ENCODE results near the gene MGAT1. TPM values are rescaled to one million over a fixed set of nuclear protein-coding genes. Genes with fewer than 3 reads are reported as not detected.

Gene MGAT1
- 100 to 1,000 TPM; 136 to 152 TPM for total RNA-seq

DNA sequence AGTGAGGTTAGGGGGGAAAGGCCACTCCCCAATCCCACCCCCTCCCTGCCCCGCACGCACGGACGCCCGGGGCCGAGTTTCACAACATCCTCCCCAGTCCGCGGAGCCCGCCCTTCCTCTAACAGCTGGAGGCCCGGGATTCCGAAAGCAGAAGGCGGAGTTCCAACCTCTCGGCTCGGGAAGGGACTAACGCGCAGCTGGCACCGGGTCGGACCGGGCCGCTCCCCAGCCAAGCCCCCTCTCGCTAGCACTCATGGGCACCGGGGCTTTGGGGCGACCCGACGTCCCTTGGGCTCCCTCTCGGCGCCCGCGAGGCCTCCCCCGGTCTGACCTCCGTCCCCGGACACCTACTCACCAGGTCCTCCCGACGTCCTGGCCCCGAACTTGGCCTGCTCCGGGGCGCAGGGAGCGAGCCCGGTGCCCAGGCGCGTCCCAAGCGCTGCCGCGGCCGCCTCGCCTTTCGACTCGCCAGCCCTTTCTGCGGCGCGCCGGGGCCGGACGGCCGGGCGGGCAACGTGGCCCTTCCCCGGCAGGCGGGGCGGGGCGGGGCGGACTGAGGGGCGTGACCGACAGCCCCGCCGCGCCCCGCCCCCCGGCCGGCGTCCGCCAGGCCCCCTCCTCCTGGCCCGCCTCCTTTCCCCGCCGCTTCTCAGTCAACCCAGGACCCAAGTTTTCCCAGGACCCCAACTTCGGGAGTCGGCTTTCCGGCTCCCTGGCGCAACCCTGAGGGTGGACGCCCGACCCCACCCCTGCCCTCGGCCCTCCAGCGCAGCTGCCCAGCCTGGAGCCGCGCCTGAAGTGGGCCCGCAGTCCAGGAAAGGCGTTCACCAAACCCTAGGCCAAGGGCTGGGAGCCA lies at the start of gene MGAT1:
Gene MGAT1, minus strand, starts transcription at position 482 of the 856 bp plus-strand sequence. CDS start 9,835 bp downstream, outside the sequence.
- no peaks in the 10 kb centered on the region for H3K9me3 Mint-ChIP-seq
- peak within 1 kb of the TSS; percentile 84 for H3K4me3 Mint-ChIP-seq
- H3K36me3 Mint-ChIP-seq (ENCODE audit: low read depth): peaks cover 79% of the 10 kb centered on the region
- peak within 1 kb of the TSS; percentile 100 for H3K27ac Mint-ChIP-seq
- ChIA-PET POLR2A (interaction anchor here (0.6 kb wide), 1 partner anchor 60 kb away, joined by 3 read pairs; no protein-coding TSS in a partner anchor), CTCF (interaction anchor here (0.7 to 3.2 kb wide), 6 partner anchors 16 to 382 kb away, joined by 3 to 14 read pairs (median 4); no protein-coding TSS in a partner anchor)
- H3K27me3 Mint-ChIP-seq: no peaks in the 10 kb centered on the region
- DNase-seq: peak; percentile 79
- peaks cover 81% of the 10 kb centered on the region for H3K4me1 Mint-ChIP-seq

DNA sequence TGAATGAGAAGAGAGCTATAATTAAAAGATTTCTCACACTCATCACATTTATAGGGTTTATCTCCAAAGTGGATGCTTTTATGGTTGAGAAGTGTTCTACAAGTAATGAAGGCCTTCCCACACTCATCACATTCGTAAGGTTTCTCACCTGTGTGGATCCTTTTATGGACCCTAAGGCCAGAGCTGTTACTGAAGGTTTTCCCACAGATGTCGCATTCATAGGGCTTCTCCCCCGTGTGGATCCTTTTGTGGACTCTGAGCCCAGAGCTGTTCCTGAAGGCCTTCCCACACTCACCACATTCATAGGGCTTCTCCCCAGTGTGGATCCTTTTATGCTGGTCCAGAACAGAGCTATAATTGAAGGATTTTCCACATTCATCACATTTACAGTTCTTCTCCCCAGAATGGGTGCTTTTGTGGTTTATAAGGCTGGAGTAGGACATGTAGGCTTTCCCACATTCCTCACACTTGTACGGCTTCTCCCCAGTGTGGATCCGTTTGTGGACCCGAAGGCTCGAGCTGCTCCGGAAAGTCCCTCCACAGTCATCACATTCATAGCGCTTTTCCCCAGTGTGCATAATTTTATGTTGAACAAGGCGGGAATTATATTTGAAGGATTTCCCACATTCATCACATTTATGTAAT lies 48.0 kb upstream of the MGAT1 start:
- POLR2A ChIA-PET: no interaction called here
- H3K4me3 Mint-ChIP-seq: no peak overlapping the region
- DNase-seq: no peak
- H3K9me3 Mint-ChIP-seq: peaks cover 75% of the 10 kb centered on the region
- CTCF ChIA-PET: interaction anchor here (0.6 to 1.2 kb wide), 4 partner anchors 10 to 56 kb away, joined by 3 to 4 read pairs (median 3); partner anchors contain the start of gene ZFP62
- no peaks in the 10 kb centered on the region for H3K27me3 Mint-ChIP-seq
- H3K4me1 Mint-ChIP-seq: no peaks in the 10 kb centered on the region
- no peak overlapping the region for H3K27ac Mint-ChIP-seq
- peaks cover 95% of the 10 kb centered on the region for H3K36me3 Mint-ChIP-seq (ENCODE audit: low read depth)

DNA sequence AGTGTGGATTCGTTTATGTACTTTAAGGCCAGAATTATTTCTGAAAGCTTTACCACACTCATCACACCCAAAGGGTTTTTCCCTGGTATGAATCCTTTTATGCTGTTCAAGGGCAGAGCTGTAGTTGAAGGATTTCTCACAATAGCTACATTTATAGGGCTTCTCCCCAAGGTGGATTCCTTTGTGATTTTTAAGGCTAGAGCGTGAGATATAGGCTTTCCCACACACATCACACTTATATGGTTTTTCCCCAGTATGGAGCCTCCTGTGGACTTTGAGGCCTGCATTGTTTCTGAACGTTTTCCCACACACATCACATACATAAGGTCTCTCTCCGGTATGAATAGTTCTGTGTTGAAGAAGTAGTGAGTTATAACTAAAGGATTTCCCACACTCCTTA lies 47.2 kb upstream of the MGAT1 start:
- CTCF ChIA-PET: interaction anchor here (0.7 to 1.2 kb wide), 3 partner anchors 11 to 20 kb away, joined by 3 to 4 read pairs (median 3); partner anchors contain the start of gene ZFP62
- Mint-ChIP-seq H3K4me1 (no peaks in the 10 kb centered on the region), H3K36me3 (ENCODE audit: low read depth) (peaks cover 92% of the 10 kb centered on the region), H3K9me3 (peaks cover 78% of the 10 kb centered on the region), H3K27me3 (no peaks in the 10 kb centered on the region), H3K4me3 (no peak overlapping the region), H3K27ac (no peak overlapping the region)
- no peak for DNase-seq
- POLR2A ChIA-PET: no interaction called here

DNA sequence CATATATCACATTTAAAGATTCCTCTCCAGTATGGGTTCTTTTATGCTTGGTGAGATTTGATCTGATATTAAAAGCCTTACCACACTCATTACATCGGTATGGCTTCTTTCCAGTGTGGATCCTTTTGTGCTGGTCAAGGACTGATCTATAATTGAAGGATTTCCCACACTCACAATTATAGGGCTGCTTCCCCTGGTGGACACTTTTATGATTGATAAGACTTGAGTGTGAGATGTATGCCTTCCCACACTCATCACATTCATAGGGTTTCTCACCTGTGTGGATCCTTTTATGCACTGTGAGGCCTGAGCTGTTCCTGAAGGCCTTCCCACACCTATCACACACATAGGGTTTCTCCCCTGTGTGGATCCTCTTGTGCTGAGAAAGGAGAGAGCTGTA lies 46.3 kb upstream of the MGAT1 start:
- peaks cover 78% of the 10 kb centered on the region for H3K9me3 Mint-ChIP-seq
- H3K4me3 Mint-ChIP-seq: no peak overlapping the region
- CTCF ChIA-PET: no interaction called here
- H3K27ac Mint-ChIP-seq: no peak overlapping the region
- DNase-seq: no peak
- peaks cover 83% of the 10 kb centered on the region for H3K36me3 Mint-ChIP-seq (ENCODE audit: low read depth)
- no peaks in the 10 kb centered on the region for H3K4me1 Mint-ChIP-seq
- POLR2A ChIA-PET: no interaction called here
- H3K27me3 Mint-ChIP-seq: no peaks in the 10 kb centered on the region

DNA sequence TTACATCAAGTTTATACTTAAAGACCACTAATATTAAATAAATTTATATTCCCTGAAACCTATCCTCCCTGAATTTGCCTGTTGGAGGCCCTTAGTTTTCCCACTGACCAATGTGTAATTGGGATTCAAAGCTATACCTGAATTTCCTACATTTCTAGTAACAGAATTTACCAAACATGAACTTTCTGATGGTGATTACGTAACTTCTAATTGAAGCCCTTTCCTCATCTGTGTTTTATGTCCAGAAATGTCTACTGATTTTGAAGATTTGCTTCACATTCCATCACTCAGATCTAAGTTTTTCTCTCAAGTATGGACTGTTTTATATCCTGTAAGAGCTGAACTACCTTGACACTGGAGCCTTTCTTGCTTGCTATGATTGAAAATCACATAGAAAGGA lies 45.7 kb upstream of the MGAT1 start:
- Mint-ChIP-seq H3K9me3 (peaks cover 74% of the 10 kb centered on the region), H3K27me3 (no peaks in the 10 kb centered on the region), H3K36me3 (ENCODE audit: low read depth) (peaks cover 77% of the 10 kb centered on the region), H3K4me3 (no peak overlapping the region), H3K4me1 (no peaks in the 10 kb centered on the region), H3K27ac (no peak overlapping the region)
- POLR2A ChIA-PET: no interaction called here
- CTCF ChIA-PET: no interaction called here
- no peak for DNase-seq

DNA sequence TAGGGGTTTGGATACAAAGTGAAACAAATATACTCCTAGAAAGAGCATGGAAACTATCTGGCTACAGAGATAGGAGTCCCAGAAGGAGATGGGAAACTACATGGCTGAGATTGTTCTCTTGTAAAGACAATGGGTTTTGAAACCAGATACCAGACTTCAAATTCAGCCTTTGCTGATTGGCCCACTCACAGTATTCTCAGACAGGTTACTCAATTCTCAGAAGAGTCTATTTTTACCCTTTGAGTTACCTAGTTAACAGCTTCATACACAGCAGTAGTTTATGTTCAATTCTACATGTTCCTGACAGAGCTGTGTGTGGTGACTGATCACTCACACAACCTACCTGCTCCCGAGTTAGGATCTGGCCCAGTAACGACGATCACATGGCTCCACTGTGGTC lies 44.4 kb upstream of the MGAT1 start:
- CTCF ChIA-PET: no interaction called here
- Mint-ChIP-seq H3K27me3 (no peaks in the 10 kb centered on the region), H3K27ac (no peak overlapping the region), H3K36me3 (ENCODE audit: low read depth) (peaks cover 68% of the 10 kb centered on the region), H3K4me1 (no peaks in the 10 kb centered on the region), H3K4me3 (no peak overlapping the region), H3K9me3 (peaks cover 67% of the 10 kb centered on the region)
- DNase-seq: no peak
- POLR2A ChIA-PET: no interaction called here

DNA sequence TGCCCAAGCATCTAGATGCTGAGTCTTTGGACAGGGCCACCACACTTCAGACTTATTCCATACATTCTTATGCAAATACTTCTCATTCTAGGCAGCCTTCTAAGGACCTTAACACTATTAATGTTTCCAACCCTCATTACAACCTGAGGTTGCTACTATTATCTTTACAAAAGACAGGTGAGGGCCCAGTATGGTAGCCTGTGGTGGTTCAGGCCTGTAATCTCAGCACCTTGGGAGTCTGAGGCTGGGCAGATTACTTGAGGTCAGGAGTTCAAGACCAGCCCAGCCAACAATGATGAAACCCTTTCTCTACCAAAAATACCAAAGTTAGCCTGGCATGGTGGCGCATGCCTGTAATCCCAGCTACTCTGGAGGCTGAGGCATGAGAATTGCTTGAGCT lies 42.3 kb upstream of the MGAT1 start:
- Mint-ChIP-seq H3K4me1 (no peaks in the 10 kb centered on the region), H3K4me3 (no peak overlapping the region), H3K9me3 (peaks cover 51% of the 10 kb centered on the region), H3K36me3 (ENCODE audit: low read depth) (peaks cover 53% of the 10 kb centered on the region), H3K27me3 (no peaks in the 10 kb centered on the region), H3K27ac (no peak overlapping the region)
- POLR2A ChIA-PET: no interaction called here
- CTCF ChIA-PET: interaction anchor here (0.6 kb wide), 1 partner anchor 381 kb away, joined by 3 read pairs; no protein-coding TSS in a partner anchor
- no peak for DNase-seq

DNA sequence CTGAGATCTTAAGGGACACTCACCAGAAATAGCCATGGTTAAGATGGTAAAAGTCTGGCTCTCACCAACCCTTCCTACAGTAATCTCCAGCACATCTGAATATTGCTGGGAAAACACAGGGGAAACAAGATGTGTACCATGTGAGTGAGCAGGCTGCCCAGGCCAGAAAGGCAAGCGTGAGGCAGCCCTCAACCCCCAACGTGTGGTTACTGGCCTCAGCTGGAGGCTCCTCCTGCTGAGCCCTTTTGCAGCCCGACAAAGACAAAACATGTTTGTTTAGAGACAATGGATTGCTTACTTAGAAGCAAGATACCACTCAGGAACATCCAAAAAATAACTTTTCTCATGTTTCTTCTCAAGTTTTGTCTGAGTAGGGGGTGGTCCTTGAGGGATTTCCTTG lies 41.8 kb upstream of the MGAT1 start:
- H3K4me3 Mint-ChIP-seq: no peak overlapping the region
- H3K9me3 Mint-ChIP-seq: peaks cover 47% of the 10 kb centered on the region
- no peaks in the 10 kb centered on the region for H3K27me3 Mint-ChIP-seq
- DNase-seq: no peak
- H3K27ac Mint-ChIP-seq: no peak overlapping the region
- H3K36me3 Mint-ChIP-seq (ENCODE audit: low read depth): peaks cover 50% of the 10 kb centered on the region
- no peaks in the 10 kb centered on the region for H3K4me1 Mint-ChIP-seq
- ChIA-PET CTCF (interaction anchor here (0.6 kb wide), 1 partner anchor 381 kb away, joined by 3 read pairs; no protein-coding TSS in a partner anchor), POLR2A (no interaction called here)

DNA sequence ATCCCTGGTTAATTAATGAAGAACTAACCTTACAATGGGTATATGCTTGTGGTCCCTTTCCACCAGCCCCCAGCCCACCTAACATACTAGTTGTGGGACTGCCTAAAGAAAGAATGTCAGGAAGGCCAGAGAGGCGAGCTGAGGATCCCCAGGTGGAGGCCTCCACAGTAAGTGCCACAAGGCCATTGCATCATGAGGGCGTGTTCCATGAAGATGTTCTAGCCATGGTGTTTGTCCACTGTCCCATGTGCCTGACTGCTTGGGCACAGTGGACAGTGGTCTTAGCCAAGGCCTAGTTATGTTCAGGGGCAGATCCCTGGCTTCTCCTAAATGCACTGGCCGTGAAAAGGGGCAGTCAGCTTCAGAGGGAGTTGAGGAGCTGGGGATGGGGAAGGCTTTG lies 37.3 kb upstream of the MGAT1 start:
- no peak for DNase-seq
- ChIA-PET CTCF (interaction anchor here (1.6 kb wide), 1 partner anchor 10 kb away, joined by 5 read pairs; no protein-coding TSS in a partner anchor), POLR2A (no interaction called here)
- Mint-ChIP-seq H3K27ac (no peak overlapping the region), H3K9me3 (peaks cover 11% of the 10 kb centered on the region), H3K4me1 (peaks cover 2% of the 10 kb centered on the region), H3K4me3 (no peak overlapping the region), H3K27me3 (no peaks in the 10 kb centered on the region), H3K36me3 (ENCODE audit: low read depth) (peaks cover 43% of the 10 kb centered on the region)

DNA sequence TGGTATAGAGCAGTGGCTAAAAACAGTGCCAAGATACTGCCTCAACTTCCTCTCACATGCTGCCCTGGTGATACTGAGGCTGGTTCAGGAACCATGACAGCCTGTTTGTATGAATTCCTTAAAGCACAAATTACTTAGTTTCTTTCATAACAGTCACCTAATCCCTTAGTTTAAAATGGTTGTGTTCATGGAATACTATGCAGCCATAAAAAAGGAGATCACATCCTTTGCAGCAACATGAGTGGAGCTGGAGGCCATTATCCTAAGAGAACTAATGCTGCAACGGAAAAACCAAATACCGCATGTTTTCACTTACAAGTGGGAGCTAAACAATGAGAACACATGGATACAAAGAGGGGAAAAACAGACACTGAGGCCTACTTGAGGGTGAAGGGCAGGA lies 36.6 kb upstream of the MGAT1 start:
- Mint-ChIP-seq H3K9me3 (peaks cover 11% of the 10 kb centered on the region), H3K4me1 (peaks cover 6% of the 10 kb centered on the region), H3K36me3 (ENCODE audit: low read depth) (peaks cover 50% of the 10 kb centered on the region), H3K27ac (no peak overlapping the region), H3K4me3 (no peak overlapping the region), H3K27me3 (no peaks in the 10 kb centered on the region)
- ChIA-PET CTCF (interaction anchor here (1.6 kb wide), 1 partner anchor 9 kb away, joined by 5 read pairs; no protein-coding TSS in a partner anchor), POLR2A (no interaction called here)
- no peak for DNase-seq

DNA sequence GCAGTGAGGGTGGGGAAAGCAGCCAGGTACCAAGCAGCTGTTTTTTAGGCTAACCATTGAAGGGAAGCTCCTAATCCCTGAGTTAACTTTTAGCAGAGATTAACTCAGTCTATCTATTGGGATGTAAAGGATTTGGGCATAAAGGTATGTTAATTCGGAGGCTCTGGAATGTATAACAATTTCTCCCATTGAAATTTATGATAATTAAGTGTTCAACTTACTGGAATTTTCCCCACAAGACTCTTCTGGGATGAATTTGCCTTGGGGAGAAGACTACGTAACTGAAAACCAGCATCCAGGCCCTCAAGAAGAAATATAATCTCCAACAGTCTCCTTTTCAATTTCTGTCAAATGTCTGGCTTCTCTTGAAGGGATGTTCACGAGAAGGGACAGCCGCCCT lies 34.9 kb upstream of the MGAT1 start:
- peaks cover 59% of the 10 kb centered on the region for H3K36me3 Mint-ChIP-seq (ENCODE audit: low read depth)
- no peaks in the 10 kb centered on the region for H3K27me3 Mint-ChIP-seq
- CTCF ChIA-PET: interaction anchor here (0.9 to 1.0 kb wide), 2 partner anchors 10 to 12 kb away, joined by 3 read pairs; no protein-coding TSS in a partner anchor
- H3K4me3 Mint-ChIP-seq: no peak overlapping the region
- POLR2A ChIA-PET: no interaction called here
- H3K4me1 Mint-ChIP-seq: peaks cover 21% of the 10 kb centered on the region
- no peak overlapping the region for H3K27ac Mint-ChIP-seq
- peaks cover 11% of the 10 kb centered on the region for H3K9me3 Mint-ChIP-seq
- no peak for DNase-seq

DNA sequence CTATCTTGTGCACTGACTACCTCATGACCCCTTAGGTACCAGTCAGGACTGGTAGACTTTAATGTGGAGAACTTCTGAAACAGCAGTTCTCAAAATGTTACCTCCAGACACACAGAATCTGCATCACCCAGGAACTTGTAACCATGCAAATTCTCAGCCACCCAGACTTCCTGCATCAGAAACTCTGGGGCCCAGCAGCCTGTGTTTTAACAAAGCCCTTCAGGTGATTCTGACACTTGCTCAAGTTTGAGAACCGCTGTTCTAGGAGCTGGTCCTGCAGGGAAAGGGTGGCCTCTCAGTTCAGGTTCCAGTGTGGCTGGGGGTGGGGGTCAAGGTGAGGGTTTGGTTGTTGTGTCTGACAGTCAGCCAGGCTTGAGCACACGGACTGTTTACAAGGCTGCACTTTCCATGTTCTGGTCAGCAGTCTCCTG lies 30.0 kb upstream of the MGAT1 start:
- POLR2A ChIA-PET: no interaction called here
- peaks cover 39% of the 10 kb centered on the region for H3K4me1 Mint-ChIP-seq

More for the DNA sequence above, 30.0 kb upstream of the MGAT1 start:
- Mint-ChIP-seq H3K36me3 (ENCODE audit: low read depth) (peaks cover 71% of the 10 kb centered on the region), H3K4me3 (peak overlapping the region; percentile 92), H3K27me3 (no peaks in the 10 kb centered on the region), H3K9me3 (peaks cover 3% of the 10 kb centered on the region), H3K27ac (peak overlapping the region; percentile 96)
- CTCF ChIA-PET: no interaction called here
- DNase-seq: peak; percentile 70

Data from activated CD4-positive, alpha-beta T cell treated with anti-CD3 and anti-CD28 coated beads, Interleukin-2, amount 10 ng/mL, durations not matched to agents 7 days and 5 days (primary cell).